ENCODE data around the gene ABCB6. TPM values are rescaled to one million over a fixed set of nuclear protein-coding genes. Genes with fewer than 3 reads are reported as not detected.

Gene ABCB6
- total and polyA plus RNA-seq, 8 donors, result 3.8 to 36.7 (median 7.0) TPM

- intact Hi-C loops (cut with DNase I), result loop anchor here in 1 of 3 donors (10.0 kb wide), 1 partner anchor 144 kb away; the partner anchor contains the start of gene PTPRN
- 60 to 72% methylated on average over 4 of the region's 4 CpGs for WGBS, 2 donors
- FAIRE-seq, result no peak
Measured at GRCh38 chr2:219161097-219161496, 57.7 kb downstream of the ABCB6 start.

GRCh38 chr2:219160186-219161017 lies 58.4 kb downstream of the ABCB6 start, which contains the start of gene NHEJ1:
NHEJ1 (minus strand) TSS chr2:219160815; CDS start chr2:219158362, 2,453 bp downstream.
- no peak for FAIRE-seq

More at GRCh38 chr2:219161097-219161496, 57.7 kb downstream of the ABCB6 start:
- ATAC-seq, result no peak
- Histone ChIP-seq H3K27ac (peak overlapping the region in 3 of 4 donors; percentile 83 to 94 (median 86)), H3K4me1 (peaks cover 0 to 4% (median 0%) of the 10 kb centered on the region in 3 donors), H3K9me3 (no peaks in the 10 kb centered on the region), H3K27me3 (no peaks in the 10 kb centered on the region), H3K4me3 (peak overlapping the region in 2 of 4 donors; percentile 53 to 55), H3K36me3 (peaks cover 0 to 6% (median 0%) of the 10 kb centered on the region in 3 donors)
- no peak for DNase-seq
- no peak for TF ChIP-seq CTCF (IDR thresholded peaks at IDR 0.05)

More at GRCh38 chr2:219160186-219161017, 58.4 kb downstream of the ABCB6 start, which contains the start of gene NHEJ1:
- WGBS, 2 donors, result 0 to 1% methylated on average over 64 to 70 of the region's 70 CpGs
- Histone ChIP-seq H3K4me1 (peaks cover 0 to 4% (median 0%) of the 10 kb centered on the region in 3 donors), H3K9me3 (no peaks in the 10 kb centered on the region), H3K36me3 (peaks cover 0 to 6% (median 0%) of the 10 kb centered on the region in 3 donors), H3K27me3 (no peaks in the 10 kb centered on the region), H3K27ac (peak within 1 kb of the TSS; percentile 83 to 94 (median 84)), H3K4me3 (peak within 1 kb of the TSS; percentile 40 to 61 (median 54))
- peak; percentile 94 to 98 (median 94) for ATAC-seq
- intact Hi-C loops (cut with DNase I), result loop anchor here in 1 of 3 donors (10.0 kb wide), 1 partner anchor 144 kb away; the partner anchor contains the start of gene PTPRN
- peak; percentile 97 to 99 (median 98) for TF ChIP-seq CTCF (IDR thresholded peaks at IDR 0.05)
- DNase-seq, result peak; percentile 94 to 98 (median 98)

Other genes starting within 250 kb of the ABCB6 start
- 1 to 10 TPM in 2 of 6 donors, under 1 TPM in 4; 0.35 to 3.1 (median 0.72) TPM for gene FEV, start 233.8 kb downstream of the ABCB6 start, total RNA-seq
- gene FEV, start 233.8 kb downstream of the ABCB6 start, polyA plus RNA-seq, result 10 to 100 TPM in 1 of 2 donors, 1 to 10 TPM in 1; 3.9 to 32.6 TPM
- 10 to 100 TPM in 2 of 6 donors, 1 to 10 TPM in 4; 3.7 to 29.6 (median 7.4) TPM for gene CRYBA2, start 225.5 kb downstream of the ABCB6 start, total RNA-seq
- 100 to 1,000 TPM in 1 of 2 donors, 10 to 100 TPM in 1; 66.3 to 314 TPM for gene CRYBA2, start 225.5 kb downstream of the ABCB6 start, polyA plus RNA-seq
- under 1 TPM; 0.06 to 0.22 (median 0.12) TPM for gene CFAP65, start 177.4 kb downstream of the ABCB6 start, total RNA-seq
- gene CFAP65, start 177.4 kb downstream of the ABCB6 start, polyA plus RNA-seq, result under 1 TPM; 0.19 to 0.38 TPM
- under 1 TPM in 2 of 6 donors, not detected in 4; 0.09 to 0.19 TPM for gene IHH, start 158.0 kb downstream of the ABCB6 start, total RNA-seq
- gene IHH, start 158.0 kb downstream of the ABCB6 start, polyA plus RNA-seq, result under 1 TPM in 1 of 2 donors, not detected in 1; 0.09 TPM
- gene NHEJ1, start 58.1 kb downstream of the ABCB6 start, total RNA-seq, result 1 to 10 TPM; 3.9 to 8.7 (median 7.4) TPM
- 1 to 10 TPM; 4.1 to 4.2 TPM for gene NHEJ1, start 58.1 kb downstream of the ABCB6 start, polyA plus RNA-seq
- gene SLC23A3, start 48.9 kb downstream of the ABCB6 start, total RNA-seq, result 1 to 10 TPM in 1 of 6 donors, under 1 TPM in 5; 0.16 to 2.4 (median 0.68) TPM
- 1 to 10 TPM; 1.8 to 3.0 TPM for gene SLC23A3, start 48.9 kb downstream of the ABCB6 start, polyA plus RNA-seq
- gene CNPPD1, start 42.0 kb downstream of the ABCB6 start, total RNA-seq, result 10 to 100 TPM; 20.1 to 32.9 (median 26.1) TPM
- gene CNPPD1, start 42.0 kb downstream of the ABCB6 start, polyA plus RNA-seq, result 10 to 100 TPM; 23.6 to 28.0 TPM
- gene RETREG2, start 40.7 kb downstream of the ABCB6 start, total RNA-seq, result 10 to 100 TPM; 38.7 to 59.4 (median 46.2) TPM
- 10 to 100 TPM; 31.6 to 59.0 TPM for gene RETREG2, start 40.7 kb downstream of the ABCB6 start, polyA plus RNA-seq
- 10 to 100 TPM; 18.9 to 28.2 (median 23.6) TPM for gene ZFAND2B, start 12.2 kb downstream of the ABCB6 start, total RNA-seq
- 10 to 100 TPM; 39.0 to 66.9 TPM for gene ZFAND2B, start 12.2 kb downstream of the ABCB6 start, polyA plus RNA-seq
- gene ATG9A, start 10.7 kb upstream of the ABCB6 start, total RNA-seq, result 10 to 100 TPM; 17.7 to 25.5 (median 20.5) TPM
- gene ATG9A, start 10.7 kb upstream of the ABCB6 start, polyA plus RNA-seq, result 10 to 100 TPM; 12.1 to 19.2 TPM
- 10 to 100 TPM; 17.7 to 36.5 (median 28.7) TPM for gene ANKZF1, start 10.8 kb upstream of the ABCB6 start, total RNA-seq
- 10 to 100 TPM; 66.0 to 85.0 TPM for gene ANKZF1, start 10.8 kb upstream of the ABCB6 start, polyA plus RNA-seq
- 1 to 10 TPM; 1.8 to 4.1 (median 2.3) TPM for gene GLB1L, start 26.5 kb upstream of the ABCB6 start, total RNA-seq
- 1 to 10 TPM; 4.3 to 6.9 TPM for gene GLB1L, start 26.5 kb upstream of the ABCB6 start, polyA plus RNA-seq
- gene STK16, start 26.5 kb upstream of the ABCB6 start, total RNA-seq, result 10 to 100 TPM; 14.7 to 18.5 (median 16.8) TPM
- 10 to 100 TPM; 17.1 to 28.4 TPM for gene STK16, start 26.5 kb upstream of the ABCB6 start, polyA plus RNA-seq
- not detected for gene TUBA4B, start 34.3 kb upstream of the ABCB6 start, total RNA-seq
- not detected for gene TUBA4B, start 34.3 kb upstream of the ABCB6 start, polyA plus RNA-seq
- gene TUBA4A, start 35.0 kb upstream of the ABCB6 start, total RNA-seq, result 10 to 100 TPM; 12.2 to 19.5 (median 13.3) TPM
- 10 to 100 TPM; 15.6 to 51.5 TPM for gene TUBA4A, start 35.0 kb upstream of the ABCB6 start, polyA plus RNA-seq
- gene DNAJB2, start 60.4 kb upstream of the ABCB6 start, total RNA-seq, result 10 to 100 TPM; 44.5 to 66.7 (median 60.8) TPM
- gene DNAJB2, start 60.4 kb upstream of the ABCB6 start, polyA plus RNA-seq, result 10 to 100 TPM; 82.3 to 96.3 TPM
- 10 to 100 TPM in 4 of 6 donors, 1 to 10 TPM in 2; 6.3 to 81.7 (median 23.7) TPM for gene PTPRN, start 90.4 kb upstream of the ABCB6 start, total RNA-seq
- gene PTPRN, start 90.4 kb upstream of the ABCB6 start, polyA plus RNA-seq, result 100 to 1,000 TPM in 1 of 2 donors, 10 to 100 TPM in 1; 58.3 to 220 TPM
- gene RESP18, start 113.8 kb upstream of the ABCB6 start, total RNA-seq, result not detected
- under 1 TPM in 1 of 2 donors, not detected in 1; 0.16 TPM for gene RESP18, start 113.8 kb upstream of the ABCB6 start, polyA plus RNA-seq
- 10 to 100 TPM; 21.0 to 32.8 (median 25.1) TPM for gene DNPEP, start 169.0 kb upstream of the ABCB6 start, total RNA-seq
- gene DNPEP, start 169.0 kb upstream of the ABCB6 start, polyA plus RNA-seq, result 10 to 100 TPM; 54.6 to 89.4 TPM
- 1 to 10 TPM in 5 of 6 donors, under 1 TPM in 1; 0.75 to 6.1 (median 1.9) TPM for gene DES, start 199.4 kb upstream of the ABCB6 start, total RNA-seq
- 100 to 1,000 TPM in 1 of 2 donors, 10 to 100 TPM in 1; 12.6 to 101 TPM for gene DES, start 199.4 kb upstream of the ABCB6 start, polyA plus RNA-seq
- 1 to 10 TPM; 2.6 to 4.9 (median 3.6) TPM for gene SPEG, start 215.9 kb upstream of the ABCB6 start, total RNA-seq
- 10 to 100 TPM; 21.9 to 33.3 TPM for gene SPEG, start 215.9 kb upstream of the ABCB6 start, polyA plus RNA-seq

Data from pancreas (tissue), 10 donors.